Activated CD4-positive, alpha-beta T cell treated with anti-CD3 and anti-CD28 coated beads, Interleukin-2, amount 10 ng/mL, durations not matched to agents 7 days and 5 days (primary cell): ENCODE data around the gene SPATA31D1. TPM values are rescaled to one million over a fixed set of nuclear protein-coding genes. Genes with fewer than 3 reads are reported as not detected.

Experiments
- CTCF ChIA-PET: fragments of 350-600 bp; sonication (Branson Sonifier 250); formaldehyde crosslinking; loops from one replicate; lab custom pipeline; 2021; ENCODE audit warnings: antibody characterized with exemption; lab: Charles Lee
- POLR2A ChIA-PET: fragments of 350-600 bp; sonication (Branson Sonifier 250); formaldehyde crosslinking; loops from one replicate; lab custom pipeline; 2021; ENCODE audit warnings: antibody characterized with exemption; lab: Charles Lee
- DNase-seq: peaks from one replicate; pipeline ENCODE4 v3.0.0-alpha.2; 2020
- H3K27ac Mint-ChIP-seq: one replicate; pipeline ENCODE4 v1.8.0; 2021; ENCODE audit warnings: mild to moderate bottlenecking, moderate library complexity, mixed read lengths
- H3K27me3 Mint-ChIP-seq: one replicate; pipeline ENCODE4 v1.8.0; 2021; ENCODE audit warnings: mixed read lengths
- H3K36me3 Mint-ChIP-seq: one replicate; pipeline ENCODE4 v1.8.0; 2021; ENCODE audit warnings: low read depth, mixed read lengths
- H3K4me1 Mint-ChIP-seq: one replicate; pipeline ENCODE4 v1.8.0; 2021; ENCODE audit warnings: mixed read lengths
- H3K4me3 Mint-ChIP-seq: one replicate; pipeline ENCODE4 v1.8.0; 2021; ENCODE audit warnings: mild to moderate bottlenecking, moderate library complexity, mixed read lengths
- H3K9me3 Mint-ChIP-seq: one replicate; pipeline ENCODE4 v1.8.0; 2021; ENCODE audit warnings: mixed read lengths
- total RNA-seq, 2 experiments: library from RNA; stranded (reverse); gene quantifications; one replicate each; pipeline ENCODE4 v1.2.3, GENCODE V29; 2021

The SPATA31D1 gene
- total RNA-seq, 2 experiments from 2014 or later = not detected

DNA sequence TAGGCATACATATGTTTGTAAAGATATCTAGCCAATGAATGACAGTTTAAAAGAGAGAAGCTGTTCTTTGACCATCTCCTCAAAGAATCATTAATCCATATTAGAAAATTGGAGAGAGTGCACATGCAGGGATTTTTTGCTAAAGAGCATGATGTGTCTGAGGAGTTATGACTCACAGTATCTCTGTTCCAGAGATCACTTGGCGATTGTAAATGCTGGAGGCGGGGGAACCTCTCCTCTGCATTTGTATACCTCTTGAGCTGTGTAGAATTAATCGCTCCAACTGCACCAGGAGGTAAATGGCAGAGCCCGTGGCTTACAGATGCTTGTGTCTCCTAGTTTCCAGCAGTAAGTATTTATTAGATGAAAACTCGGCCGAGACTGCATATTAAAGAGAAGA lies 3.6 kb upstream of the SPATA31D1 start:
- H3K36me3 Mint-ChIP-seq = no peaks in the 10 kb centered on the region
- no peaks in the 10 kb centered on the region for H3K4me1 Mint-ChIP-seq
- no peak overlapping the region for H3K4me3 Mint-ChIP-seq
- CTCF ChIA-PET = no interaction called here
- H3K27ac Mint-ChIP-seq = no peak overlapping the region
- POLR2A ChIA-PET = no interaction called here
- no peak for DNase-seq
- H3K9me3 Mint-ChIP-seq = peaks cover 2% of the 10 kb centered on the region
- no peaks in the 10 kb centered on the region for H3K27me3 Mint-ChIP-seq

- Mint-ChIP-seq H3K27ac (no peak overlapping the region), H3K36me3 (no peaks in the 10 kb centered on the region), H3K4me3 (no peak overlapping the region), H3K9me3 (peaks cover 2% of the 10 kb centered on the region), H3K27me3 (no peaks in the 10 kb centered on the region), H3K4me1 (no peaks in the 10 kb centered on the region)
- CTCF ChIA-PET = no interaction called here
- POLR2A ChIA-PET = no interaction called here
- no peak for DNase-seq
Measured at GRCh38 chr9:81986051-81986450, 2.5 kb upstream of the SPATA31D1 start.

DNA sequence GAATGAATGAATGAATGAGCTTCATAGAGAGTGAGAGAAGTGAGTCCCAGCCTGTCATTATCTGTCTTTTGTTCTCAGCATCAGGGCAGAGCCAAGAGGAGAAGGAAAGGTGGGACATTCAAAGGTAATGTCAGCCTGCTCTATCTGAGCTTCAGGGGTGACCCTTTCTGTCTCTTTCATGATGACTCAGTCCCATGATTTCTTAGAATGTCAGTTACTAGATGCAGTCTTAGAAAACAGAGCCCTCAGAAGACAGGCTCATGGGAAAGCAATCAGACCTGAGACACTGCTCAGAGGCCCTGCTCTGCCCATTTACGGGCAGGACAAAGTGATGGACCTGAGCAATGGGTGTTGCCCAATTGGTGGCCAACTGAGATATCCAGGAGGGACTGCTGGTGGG lies 1.1 kb downstream of the SPATA31D1 start:
- Mint-ChIP-seq H3K4me1 (no peaks in the 10 kb centered on the region), H3K9me3 (peaks cover 2% of the 10 kb centered on the region), H3K4me3 (no peak overlapping the region), H3K27ac (no peak overlapping the region), H3K36me3 (no peaks in the 10 kb centered on the region), H3K27me3 (no peaks in the 10 kb centered on the region)
- ChIA-PET CTCF (no interaction called here), POLR2A (no interaction called here)
- DNase-seq = no peak

- Mint-ChIP-seq H3K27me3 (no peaks in the 10 kb centered on the region), H3K36me3 (no peaks in the 10 kb centered on the region), H3K9me3 (peaks cover 2% of the 10 kb centered on the region), H3K4me1 (no peaks in the 10 kb centered on the region), H3K4me3 (no peak overlapping the region), H3K27ac (no peak overlapping the region)
- POLR2A ChIA-PET = no interaction called here
- no peak for DNase-seq
- CTCF ChIA-PET = no interaction called here
Measured at GRCh38 chr9:81993656-81994055, 5.1 kb downstream of the SPATA31D1 start.

- Mint-ChIP-seq H3K4me1 (no peaks in the 10 kb centered on the region), H3K4me3 (no peak overlapping the region), H3K27me3 (no peaks in the 10 kb centered on the region), H3K36me3 (no peaks in the 10 kb centered on the region), H3K27ac (no peak overlapping the region), H3K9me3 (peaks cover 2% of the 10 kb centered on the region)
- POLR2A ChIA-PET = no interaction called here
- CTCF ChIA-PET = no interaction called here
- DNase-seq = no peak
Measured at GRCh38 chr9:81999806-82000205, 11.2 kb downstream of the SPATA31D1 start.

GRCh38 chr9:82010711-82011110 lies 22.1 kb downstream of the SPATA31D1 start:
- ChIA-PET CTCF (no interaction called here), POLR2A (no interaction called here)
- no peaks in the 10 kb centered on the region for H3K27me3 Mint-ChIP-seq
- no peak overlapping the region for H3K27ac Mint-ChIP-seq
- no peaks in the 10 kb centered on the region for H3K36me3 Mint-ChIP-seq
- DNase-seq = no peak
- peaks cover 3% of the 10 kb centered on the region for H3K9me3 Mint-ChIP-seq
- no peaks in the 10 kb centered on the region for H3K4me1 Mint-ChIP-seq
- no peak overlapping the region for H3K4me3 Mint-ChIP-seq

- no peaks in the 10 kb centered on the region for H3K36me3 Mint-ChIP-seq
- ChIA-PET CTCF (no interaction called here), POLR2A (no interaction called here)
- no peaks in the 10 kb centered on the region for H3K27me3 Mint-ChIP-seq
- peaks cover 3% of the 10 kb centered on the region for H3K9me3 Mint-ChIP-seq
- no peak overlapping the region for H3K4me3 Mint-ChIP-seq
- H3K27ac Mint-ChIP-seq = no peak overlapping the region
- H3K4me1 Mint-ChIP-seq = no peaks in the 10 kb centered on the region
- no peak for DNase-seq
Measured at GRCh38 chr9:82011133-82011532, 22.6 kb downstream of the SPATA31D1 start.

DNA sequence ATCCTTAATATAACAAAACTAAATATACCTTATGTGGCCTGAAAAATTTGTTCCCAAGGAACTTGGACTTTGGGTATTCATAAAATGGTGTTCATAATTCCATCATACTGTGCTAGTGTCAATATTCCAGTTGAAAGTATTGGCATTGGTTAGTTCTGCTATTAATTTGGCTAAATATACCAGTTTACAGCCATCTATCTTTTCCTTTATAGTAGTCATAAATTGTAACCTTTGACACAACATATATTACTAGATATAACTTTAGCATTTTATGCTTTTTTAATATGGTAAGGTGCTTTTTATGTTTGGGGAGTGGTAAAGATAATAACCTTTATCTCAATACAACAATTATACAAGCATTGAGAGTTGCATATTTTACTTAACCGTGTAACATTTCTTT lies 23.7 kb downstream of the SPATA31D1 start:
- CTCF ChIA-PET = no interaction called here
- H3K27ac Mint-ChIP-seq = no peak overlapping the region

DNA sequence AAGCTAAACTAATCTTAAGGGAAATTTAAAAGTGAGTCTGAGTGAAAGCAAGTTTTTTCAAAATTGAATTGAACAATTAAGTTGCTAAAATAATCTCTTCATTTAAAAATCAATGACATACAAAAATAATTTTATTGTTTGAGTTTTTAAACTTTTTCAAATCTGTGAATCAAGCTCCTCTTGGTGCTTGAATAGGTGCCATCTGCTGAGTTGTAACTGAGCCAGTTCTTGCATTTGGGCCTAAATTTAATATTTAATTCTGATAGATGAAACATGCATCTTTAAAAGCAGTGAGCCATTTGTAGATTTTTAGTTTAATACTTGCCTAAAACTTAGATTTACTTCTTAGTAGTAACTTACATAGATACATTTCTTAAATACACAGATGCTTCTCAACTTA lies 31.8 kb downstream of the SPATA31D1 start:
- POLR2A ChIA-PET = no interaction called here
- H3K27ac Mint-ChIP-seq = no peak overlapping the region
- H3K27me3 Mint-ChIP-seq = no peaks in the 10 kb centered on the region

More for the DNA sequence above, 23.7 kb downstream of the SPATA31D1 start:
- Mint-ChIP-seq H3K4me3 (no peak overlapping the region), H3K9me3 (peaks cover 6% of the 10 kb centered on the region), H3K36me3 (no peaks in the 10 kb centered on the region), H3K27me3 (no peaks in the 10 kb centered on the region), H3K4me1 (no peaks in the 10 kb centered on the region)
- POLR2A ChIA-PET = no interaction called here
- no peak for DNase-seq

GRCh38 chr9:82021198-82021597 lies 32.6 kb downstream of the SPATA31D1 start:
- POLR2A ChIA-PET = no interaction called here
- CTCF ChIA-PET = no interaction called here
- Mint-ChIP-seq H3K4me3 (no peak overlapping the region), H3K27me3 (no peaks in the 10 kb centered on the region), H3K36me3 (no peaks in the 10 kb centered on the region), H3K4me1 (no peaks in the 10 kb centered on the region), H3K27ac (no peak overlapping the region), H3K9me3 (peaks cover 3% of the 10 kb centered on the region)
- DNase-seq = no peak

More for the DNA sequence above, 31.8 kb downstream of the SPATA31D1 start:
- CTCF ChIA-PET = interaction anchor here (0.6 kb wide), 1 partner anchor 634 kb away, joined by 3 read pairs; no protein-coding TSS in a partner anchor
- Mint-ChIP-seq H3K36me3 (no peaks in the 10 kb centered on the region), H3K4me1 (no peaks in the 10 kb centered on the region), H3K9me3 (peaks cover 3% of the 10 kb centered on the region), H3K4me3 (no peak overlapping the region)
- DNase-seq = no peak

DNA sequence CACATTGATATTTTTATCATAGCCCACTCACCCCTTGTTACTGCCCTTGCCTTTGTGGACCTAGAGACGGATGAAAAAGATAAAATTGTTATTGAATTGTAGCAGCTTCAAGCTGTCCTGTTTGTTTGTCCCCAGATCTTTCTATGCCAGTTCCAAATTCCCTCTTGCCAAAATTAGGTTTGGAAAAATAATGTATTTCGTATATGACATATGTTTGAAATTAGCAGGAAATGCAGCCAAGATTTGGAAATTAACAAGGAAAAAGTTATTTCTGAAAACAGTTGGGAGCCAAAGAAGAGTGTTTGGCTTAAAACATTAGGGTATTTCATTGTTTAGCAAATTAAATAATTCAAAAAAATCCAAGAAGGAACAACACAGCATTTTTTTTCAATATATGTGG lies 33.5 kb downstream of the SPATA31D1 start:
- no peak overlapping the region for H3K4me3 Mint-ChIP-seq
- no peak for DNase-seq
- H3K36me3 Mint-ChIP-seq = no peaks in the 10 kb centered on the region
- H3K27me3 Mint-ChIP-seq = no peaks in the 10 kb centered on the region
- no peaks in the 10 kb centered on the region for H3K4me1 Mint-ChIP-seq
- no peak overlapping the region for H3K27ac Mint-ChIP-seq
- no peaks in the 10 kb centered on the region for H3K9me3 Mint-ChIP-seq
- CTCF ChIA-PET = no interaction called here
- POLR2A ChIA-PET = no interaction called here

- ChIA-PET POLR2A (no interaction called here), CTCF (no interaction called here)
- Mint-ChIP-seq H3K4me1 (no peaks in the 10 kb centered on the region), H3K36me3 (no peaks in the 10 kb centered on the region), H3K27ac (no peak overlapping the region), H3K27me3 (no peaks in the 10 kb centered on the region), H3K4me3 (no peak overlapping the region), H3K9me3 (no peaks in the 10 kb centered on the region)
- no peak for DNase-seq
Measured at GRCh38 chr9:82024908-82025307, 36.3 kb downstream of the SPATA31D1 start.

DNA sequence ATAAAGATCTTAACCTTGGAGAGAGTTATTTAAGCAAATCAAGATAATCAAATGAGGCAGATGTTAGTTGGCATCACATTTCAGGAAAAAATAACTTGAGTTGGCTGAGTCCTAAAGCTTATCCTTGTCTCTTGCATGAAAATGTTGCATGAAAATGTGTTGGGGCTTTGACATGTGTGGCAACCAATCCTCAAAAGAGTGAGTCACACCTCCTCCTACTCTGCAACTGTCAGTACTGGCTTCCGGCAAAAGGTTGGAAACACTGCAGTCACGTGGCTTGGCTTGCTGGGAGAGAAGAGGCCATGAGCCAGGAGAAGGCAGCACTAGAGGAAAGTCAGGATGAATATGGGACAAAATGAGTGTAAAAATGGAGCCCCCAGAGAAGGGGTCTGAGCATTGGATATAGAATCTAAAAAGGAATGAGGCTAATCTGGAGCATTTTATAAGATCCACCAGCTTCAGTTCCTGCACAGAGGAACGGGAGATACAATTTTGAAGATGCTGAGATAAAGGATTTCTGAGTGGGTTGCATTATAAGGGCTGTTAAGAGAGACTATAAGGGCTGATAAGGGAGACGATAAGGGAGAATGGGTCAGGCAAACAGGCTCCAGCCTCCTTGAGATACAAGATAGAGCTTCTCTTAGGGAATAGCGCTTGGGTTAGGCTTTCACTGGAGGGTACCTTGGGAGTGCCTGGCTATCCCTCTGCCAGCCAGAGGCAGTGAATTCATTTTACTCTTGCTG lies 43.1 kb downstream of the SPATA31D1 start:
- H3K4me1 Mint-ChIP-seq = no peaks in the 10 kb centered on the region
- CTCF ChIA-PET = no interaction called here
- H3K4me3 Mint-ChIP-seq = no peak overlapping the region

More for the DNA sequence above, 43.1 kb downstream of the SPATA31D1 start:
- Mint-ChIP-seq H3K27me3 (no peaks in the 10 kb centered on the region), H3K9me3 (no peaks in the 10 kb centered on the region), H3K27ac (no peak overlapping the region), H3K36me3 (no peaks in the 10 kb centered on the region)
- POLR2A ChIA-PET = no interaction called here
- no peak for DNase-seq
